ENCODE measurements around the gene CACNA2D2. TPM values are rescaled to one million over a fixed set of nuclear protein-coding genes. Genes with fewer than 3 reads are reported as not detected.
A peak's percentile ranks its signal among the peaks of the same experiment; 100 is the strongest.

Gene CACNA2D2
- total and polyA plus RNA-seq, 12 donors: 0.09 to 2.0 (median 0.60) TPM

GRCh38 chr3:50509715-50510114 is 6.3 kb upstream of the CACNA2D2 start:
- no peaks in the 10 kb centered on the region for H3K4me1 ChIP-seq (replicated peaks in 1 of 2)
- DNase-seq: no peak
- TF ChIP-seq POLR2A (IDR thresholded peaks at IDR 0.05): no peak
- no peaks in the 10 kb centered on the region for H3K36me3 ChIP-seq (replicated peaks in 1 of 2)
- H3K27ac ChIP-seq: no peak overlapping the region
- H3K9me3 ChIP-seq (replicated peaks in 1 of 3): no peaks in the 10 kb centered on the region
- 64 to 89% (median 85%) methylated on average over 3 to 5 of the region's 5 CpGs for WGBS, 4 donors
- H3K4me3 ChIP-seq: no peak overlapping the region
- intact Hi-C loops (cut with DNase I): no loop called here
- no peaks in the 10 kb centered on the region for H3K27me3 ChIP-seq

GRCh38 chr3:50508821-50509220 is 5.4 kb upstream of the CACNA2D2 start:
- Histone ChIP-seq H3K4me3 (no peak overlapping the region), H3K27me3 (no peaks in the 10 kb centered on the region), H3K4me1 (replicated peaks in 1 of 2) (no peaks in the 10 kb centered on the region), H3K9me3 (replicated peaks in 1 of 3) (no peaks in the 10 kb centered on the region), H3K27ac (no peak overlapping the region), H3K36me3 (replicated peaks in 1 of 2) (no peaks in the 10 kb centered on the region)
- WGBS, 4 donors: 62 to 86% (median 71%) methylated on average over 1 of the region's 1 CpG; no CpG with 5 or more reads in 1 of the 4 donors
- TF ChIP-seq CTCF (IDR thresholded peaks at IDR 0.05) (no peak), POLR2A (IDR thresholded peaks at IDR 0.05) (no peak)
- DNase-seq: no peak
- intact Hi-C loops (cut with DNase I): no loop called here

GRCh38 chr3:50506169-50506568 is 2.7 kb upstream of the CACNA2D2 start:
- 77 to 89% (median 86%) methylated on average over 4 of the region's 4 CpGs for WGBS, 4 donors
- H3K36me3 ChIP-seq (replicated peaks in 1 of 2): no peaks in the 10 kb centered on the region
- TF ChIP-seq POLR2A (IDR thresholded peaks at IDR 0.05): no peak
- H3K27me3 ChIP-seq: no peaks in the 10 kb centered on the region
- H3K4me1 ChIP-seq (replicated peaks in 1 of 2): no peaks in the 10 kb centered on the region
- no peaks in the 10 kb centered on the region for H3K9me3 ChIP-seq (replicated peaks in 1 of 3)
- intact Hi-C loops (cut with DNase I): no loop called here
- DNase-seq: no peak
- H3K4me3 ChIP-seq: no peak overlapping the region
- no peak overlapping the region for H3K27ac ChIP-seq

GRCh38 chr3:50504681-50505080 is 1.2 kb upstream of the CACNA2D2 start:
- intact Hi-C loops (cut with DNase I): no loop called here
- WGBS, 4 donors: 65 to 93% (median 87%) methylated on average over 2 of the region's 2 CpGs
- DNase-seq: no peak
- Histone ChIP-seq H3K4me1 (replicated peaks in 1 of 2) (no peaks in the 10 kb centered on the region), H3K27ac (no peak overlapping the region), H3K9me3 (replicated peaks in 1 of 3) (no peaks in the 10 kb centered on the region), H3K4me3 (no peak overlapping the region), H3K36me3 (replicated peaks in 1 of 2) (no peaks in the 10 kb centered on the region), H3K27me3 (no peaks in the 10 kb centered on the region)
- TF ChIP-seq POLR2A (IDR thresholded peaks at IDR 0.05) (no peak), CTCF (IDR thresholded peaks at IDR 0.05) (no peak)

- Histone ChIP-seq H3K4me3 (peak overlapping the region in 2 of 4 donors; percentile 11 to 57), H3K4me1 (replicated peaks in 1 of 2) (no peaks in the 10 kb centered on the region), H3K27ac (no peak overlapping the region), H3K36me3 (replicated peaks in 1 of 2) (no peaks in the 10 kb centered on the region), H3K27me3 (no peaks in the 10 kb centered on the region), H3K9me3 (replicated peaks in 1 of 3) (no peaks in the 10 kb centered on the region)
- WGBS, 4 donors: 1 to 24% (median 3%) methylated on average over 3 to 79 of the region's 79 CpGs
- TF ChIP-seq CTCF (IDR thresholded peaks at IDR 0.05): no peak
- no peak for TF ChIP-seq POLR2A (IDR thresholded peaks at IDR 0.05)
- no peak for DNase-seq
- intact Hi-C loops (cut with DNase I): no loop called here
Measured at GRCh38 chr3:50502584-50503423, 630 bp downstream of the CACNA2D2 start.

Data from adrenal gland (tissue), 12 donors.